H1 (cell line): ENCODE measurements around the gene CHCHD3.

Experiments used
- ATF3 ChIP-seq: IDR thresholded peaks from 2 replicates; pipeline ENCODE4 v1.6.1; 2011; ENCODE audit warnings: low read depth, mild to moderate bottlenecking, low read length; ENCODE audit not compliant: insufficient read depth
- CEBPB ChIP-seq: IDR thresholded peaks from 2 replicates; pipeline ENCODE4 v1.6.1; 2012; ENCODE audit warnings: low read depth, low read length
- CTCF ChIP-seq, 3 experiments: IDR thresholded peaks; 1 replicate in 2 of 3; 2 replicates in 1 of 3; pipeline versions ENCODE4 v1.5.1 to v1.6.1; 2011; ENCODE audit warnings: low read length in 3 of 3, mild to moderate bottlenecking in 3 of 3, inconsistent platforms in 2 of 3, low read depth in 1 of 3, moderate library complexity in 1 of 3; ENCODE audit not compliant: insufficient read depth in 1 of 3; ENCODE audit errors: control extremely low read depth in 1 of 3
- EP300 ChIP-seq, 2 experiments: IDR thresholded peaks; 1 replicate in 1 of 2; 2 replicates in 1 of 2; pipeline ENCODE4 v1.6.1; 2011 to 2012; ENCODE audit warnings: low read depth in 2 of 2, low read length in 2 of 2, mild to moderate bottlenecking in 2 of 2, borderline replicate concordance in 1 of 2, inconsistent platforms in 1 of 2, moderate library complexity in 1 of 2
- EZH2 ChIP-seq: fragments of 200-600 bp; sonication (generic); IDR thresholded peaks from 2 replicates; pipeline ENCODE4 v1.7.1; 2012; ENCODE audit warnings: low read depth, mild to moderate bottlenecking, moderate library complexity, low read length, inconsistent platforms; ENCODE audit not compliant: severe bottlenecking
- POLR2A ChIP-seq, 2 experiments: IDR thresholded peaks; 1 replicate in 1 of 2; 2 replicates in 1 of 2; pipeline ENCODE4 v1.6.1; 2011; ENCODE audit warnings: low read depth in 2 of 2, low read length in 2 of 2, mild to moderate bottlenecking in 2 of 2; ENCODE audit errors: control extremely low read depth in 1 of 2
- RBBP5 ChIP-seq: IDR thresholded peaks from 2 replicates; pipeline ENCODE4 v1.7.1; 2012; ENCODE audit warnings: low read depth, mild to moderate bottlenecking, inconsistent platforms, low read length, moderate library complexity, borderline replicate concordance
- SAP30 ChIP-seq: fragments of 300-600 bp; sonication (generic); IDR thresholded peaks from 2 replicates; pipeline ENCODE4 v1.7.1; 2012; ENCODE audit warnings: low read length, moderate library complexity, mild to moderate bottlenecking, inconsistent platforms; ENCODE audit not compliant: insufficient read depth, insufficient replicate concordance
- SIN3A ChIP-seq, 2 experiments: IDR thresholded peaks in 1 of 2; conservative IDR thresholded peaks in 1 of 2; 2 replicates each; pipeline ENCODE4 v1.6.1; 2011 to 2012; ENCODE audit warnings: low read length in 2 of 2, improper control_type of control experiment in 1 of 2, low read depth in 1 of 2, mild to moderate bottlenecking in 1 of 2
- TEAD4 ChIP-seq: IDR thresholded peaks from 2 replicates; pipeline ENCODE4 v1.6.1; 2012; ENCODE audit warnings: low read depth, low read length, inconsistent platforms, mixed read lengths
- YY1 ChIP-seq: IDR thresholded peaks from 2 replicates; pipeline ENCODE4 v1.6.1; 2011; ENCODE audit warnings: low read depth, mild to moderate bottlenecking, low read length
- ZNF274 ChIP-seq: IDR thresholded peaks from 2 replicates; pipeline ENCODE4 v1.7.0; 2012; ENCODE audit warnings: low read length, borderline replicate concordance; ENCODE audit errors: extremely low read depth

- no peak for TF ChIP-seq SIN3A (conservative IDR thresholded peaks at IDR 0.05 in 1 of 2, IDR thresholded peaks at IDR 0.05 in 1 of 2; ENCODE audit: low read depth in 1 of 2, low read length in 2 of 2)
- TF ChIP-seq TEAD4, result no peak
- no peak for TF ChIP-seq EZH2
- no peak for TF ChIP-seq RBBP5
- no peak for TF ChIP-seq CTCF (IDR thresholded peaks at IDR 0.05; ENCODE audit: control extremely low read depth in 1 of 3, insufficient read depth in 1 of 3, low read depth in 1 of 3, low read length in 3 of 3)
- no peak for TF ChIP-seq SAP30
- TF ChIP-seq CEBPB, result no peak
- no peak for TF ChIP-seq EP300 (IDR thresholded peaks at IDR 0.05; ENCODE audit: borderline replicate concordance in 1 of 2, low read depth in 2 of 2, low read length in 2 of 2)
- no peak for TF ChIP-seq ZNF274
- TF ChIP-seq YY1, result no peak
- TF ChIP-seq ATF3, result no peak
- no peak for TF ChIP-seq POLR2A (IDR thresholded peaks at IDR 0.05; ENCODE audit: control extremely low read depth in 1 of 2, low read depth in 2 of 2, low read length in 2 of 2)
Observed at GRCh38 chr7:132879579-132879978, 202.3 kb downstream of the CHCHD3 start.
